Measurements from ENCODE around the gene TTLL10.

DNA sequence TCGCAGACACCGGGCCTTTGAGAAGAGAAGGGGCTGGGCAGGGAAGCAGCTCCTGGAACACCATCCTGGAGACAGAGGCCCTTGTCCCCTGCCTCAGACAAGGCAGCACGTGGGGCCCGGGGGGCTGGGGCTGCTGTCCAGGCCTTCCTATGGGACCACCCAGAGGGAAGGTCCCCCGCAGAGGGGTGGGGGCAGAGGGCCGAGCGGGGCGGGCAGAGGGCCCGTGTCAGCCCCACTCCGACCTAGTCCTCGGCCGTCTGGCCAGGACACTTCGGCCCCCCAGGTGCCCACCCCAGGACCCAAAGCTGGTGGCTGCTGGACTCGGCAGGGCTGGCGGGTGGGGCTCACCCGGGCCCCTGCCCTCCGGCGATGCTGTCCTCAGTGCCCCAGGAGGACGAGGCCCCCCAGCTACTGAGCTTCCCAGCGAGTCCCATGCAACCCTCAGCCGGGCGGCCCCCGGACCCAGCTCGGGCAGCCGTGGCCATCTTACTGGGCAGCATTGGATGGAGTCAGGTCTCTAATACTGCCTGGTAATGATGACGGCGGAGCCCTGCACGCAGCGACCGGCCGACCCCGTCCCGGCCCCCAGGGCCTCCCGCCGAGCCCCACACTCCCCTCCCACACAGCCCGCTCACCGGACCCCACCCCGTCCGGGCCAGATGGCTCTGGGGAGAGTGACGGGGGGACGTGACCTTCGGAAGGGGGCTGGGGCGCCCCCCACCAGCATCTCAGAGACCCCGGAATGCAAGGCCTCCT lies 6.9 kb upstream of the TTLL10 start:
- TF ChIP-seq POLR2AphosphoS5 (IDR thresholded peaks at IDR 0.05; ENCODE audit: low read depth, low read length) (no peak), TAF1 (IDR thresholded peaks at IDR 0.05; ENCODE audit: low read depth, low read length) (no peak), POLR2A (IDR thresholded peaks at IDR 0.05; ENCODE audit: low read depth, low read length) (no peak), SPI1 (IDR thresholded peaks at IDR 0.05; ENCODE audit: low read depth, low read length) (no peak)
